MM.1S (cell line): ENCODE results near the gene MICU1.

Experiments
- DNase-seq: peaks from one replicate; pipeline ENCODE4 v3.0.0-alpha.2; 2015
- H2AFZ ChIP-seq: fragments of 300-600 bp; sonication (generic); 2 replicates; pipeline ENCODE4 v1.6.0; 2016; ENCODE audit warnings: antibody characterized with exemption, low read length
- H3F3A ChIP-seq: fragments of 300-600 bp; sonication (generic); 2 replicates; pipeline ENCODE4 v1.6.1; 2016; ENCODE audit warnings: mild to moderate bottlenecking, antibody characterized with exemption, low read length, moderate library complexity, mixed read lengths; ENCODE audit not compliant: insufficient read depth
- H3K27ac ChIP-seq: fragments of 300-600 bp; sonication (generic); 2 replicates; pipeline ENCODE4 v1.5.1; 2016; ENCODE audit warnings: mild to moderate bottlenecking, low read length
- H3K27me3 ChIP-seq: fragments of 300-600 bp; sonication (generic); replicated peaks from 2 replicates; pipeline ENCODE4 v1.6.0; 2016; ENCODE audit warnings: low read length; ENCODE audit not compliant: insufficient read depth
- H3K36me3 ChIP-seq: fragments of 300-600 bp; sonication (generic); replicated peaks from 2 replicates; pipeline ENCODE4 v1.6.1; 2016; ENCODE audit warnings: mild to moderate bottlenecking, low read length, mixed read lengths; ENCODE audit not compliant: insufficient read depth
- H3K4me1 ChIP-seq: fragments of 300-600 bp; sonication (generic); 2 replicates; pipeline ENCODE4 v1.6.1; 2016; ENCODE audit warnings: low read length, mixed read lengths
- H3K4me2 ChIP-seq: fragments of 300-600 bp; sonication (generic); 2 replicates; pipeline ENCODE4 v1.6.0; 2016; ENCODE audit warnings: low read depth, low read length
- H3K4me3 ChIP-seq: fragments of 300-600 bp; sonication (generic); 2 replicates; pipeline ENCODE4 v1.5.1; 2016; ENCODE audit warnings: low read length, mixed read lengths
- H3K79me2 ChIP-seq: fragments of 300-600 bp; sonication (generic); 2 replicates; pipeline ENCODE4 v1.6.1; 2016; ENCODE audit warnings: mixed run types, low read length, mixed read lengths
- H3K9ac ChIP-seq: fragments of 300-600 bp; sonication (generic); 2 replicates; pipeline ENCODE4 v1.6.1; 2016; ENCODE audit warnings: low read length, mixed read lengths
- H3K9me2 ChIP-seq: fragments of 300-600 bp; sonication (generic); replicated peaks from 2 replicates; pipeline ENCODE4 v1.6.1; 2016; ENCODE audit warnings: mild to moderate bottlenecking, low read length, mixed read lengths; ENCODE audit not compliant: insufficient read depth
- H3K9me3 ChIP-seq: fragments of 300-600 bp; sonication (generic); replicated peaks from 2 replicates; pipeline ENCODE4 v1.6.1; 2016; ENCODE audit warnings: mild to moderate bottlenecking, low read length, mixed read lengths; ENCODE audit not compliant: insufficient read depth
- H4K20me1 ChIP-seq: fragments of 300-600 bp; sonication (generic); 2 replicates; pipeline ENCODE4 v1.6.1; 2016; ENCODE audit warnings: mild to moderate bottlenecking, low read length, moderate library complexity, mixed read lengths; ENCODE audit not compliant: insufficient read depth
- EZH2 ChIP-seq: fragments of 300-600 bp; sonication (generic); optimal IDR thresholded peaks from 2 replicates; pipeline ENCODE3; 2017; ENCODE audit warnings: low read depth, mild to moderate bottlenecking, antibody characterized with exemption, low read length, mixed read lengths
- EZH2phosphoT487 ChIP-seq: fragments of 300-600 bp; sonication (generic); IDR thresholded peaks from 2 replicates; pipeline ENCODE4 v1.6.1; 2018; ENCODE audit warnings: antibody characterized with exemption, low read length
- TF ChIP-seq, protein P1 (sequence below): fragments of 300-600 bp; sonication (generic); IDR thresholded peaks from 2 replicates; pipeline ENCODE4 v1.5.1; 2016; ENCODE audit warnings: antibody characterized with exemption, low read length, mixed read lengths

The MICU1 gene

GRCh38 chr10:72615970-72616369, 9.9 kb downstream of the MICU1 start:
- Histone ChIP-seq H3F3A (no peaks in the 10 kb centered on the region), H2AFZ (no peak overlapping the region), H3K27ac (no peak overlapping the region), H3K9ac (no peak overlapping the region), H3K9me2 (no peaks in the 10 kb centered on the region), H3K79me2 (peaks cover 47% of the 10 kb centered on the region), H3K36me3 (no peaks in the 10 kb centered on the region), H4K20me1 (peaks cover 3% of the 10 kb centered on the region; the same call in 1 of the 2 replicates), H3K4me1 (no peaks in the 10 kb centered on the region), H3K4me3 (no peak overlapping the region), H3K4me2 (no peak overlapping the region), H3K9me3 (no peaks in the 10 kb centered on the region), H3K27me3 (no peaks in the 10 kb centered on the region)
- no peak for DNase-seq
- TF ChIP-seq, protein P1, sequence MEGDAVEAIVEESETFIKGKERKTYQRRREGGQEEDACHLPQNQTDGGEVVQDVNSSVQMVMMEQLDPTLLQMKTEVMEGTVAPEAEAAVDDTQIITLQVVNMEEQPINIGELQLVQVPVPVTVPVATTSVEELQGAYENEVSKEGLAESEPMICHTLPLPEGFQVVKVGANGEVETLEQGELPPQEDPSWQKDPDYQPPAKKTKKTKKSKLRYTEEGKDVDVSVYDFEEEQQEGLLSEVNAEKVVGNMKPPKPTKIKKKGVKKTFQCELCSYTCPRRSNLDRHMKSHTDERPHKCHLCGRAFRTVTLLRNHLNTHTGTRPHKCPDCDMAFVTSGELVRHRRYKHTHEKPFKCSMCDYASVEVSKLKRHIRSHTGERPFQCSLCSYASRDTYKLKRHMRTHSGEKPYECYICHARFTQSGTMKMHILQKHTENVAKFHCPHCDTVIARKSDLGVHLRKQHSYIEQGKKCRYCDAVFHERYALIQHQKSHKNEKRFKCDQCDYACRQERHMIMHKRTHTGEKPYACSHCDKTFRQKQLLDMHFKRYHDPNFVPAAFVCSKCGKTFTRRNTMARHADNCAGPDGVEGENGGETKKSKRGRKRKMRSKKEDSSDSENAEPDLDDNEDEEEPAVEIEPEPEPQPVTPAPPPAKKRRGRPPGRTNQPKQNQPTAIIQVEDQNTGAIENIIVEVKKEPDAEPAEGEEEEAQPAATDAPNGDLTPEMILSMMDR = no peak
- no peak for TF ChIP-seq EZH2phosphoT487

DNA sequence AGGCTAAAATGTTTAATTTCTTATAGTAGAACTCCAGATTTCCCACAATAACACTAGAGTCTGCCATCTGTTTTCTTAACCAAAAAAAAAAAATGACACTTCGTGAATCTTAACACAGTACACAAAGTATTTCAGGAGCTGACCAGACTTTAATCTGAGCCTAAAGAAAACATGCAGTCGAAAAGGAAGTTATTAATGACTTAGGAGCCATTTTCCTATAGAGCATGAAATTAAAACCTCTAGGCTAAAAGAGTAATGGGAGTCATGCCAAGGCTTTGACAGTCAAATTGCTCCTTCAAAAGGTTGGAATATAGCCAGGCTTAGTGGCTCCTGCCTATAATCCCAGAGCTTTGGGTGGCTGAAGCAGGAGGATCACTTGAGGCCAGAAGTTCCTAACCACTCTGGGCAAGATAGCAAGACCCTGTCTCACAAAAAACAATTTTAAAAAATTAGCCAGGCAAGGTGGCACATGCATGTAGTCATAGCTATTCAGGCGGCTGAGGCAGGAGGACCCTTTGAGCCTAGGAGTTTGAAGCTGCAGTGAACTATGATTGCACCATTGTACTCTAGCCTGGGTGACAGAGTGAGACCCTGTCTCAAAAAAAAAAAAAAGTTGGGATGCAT, 13.6 kb downstream of the MICU1 start:
- H3K9me3 ChIP-seq = no peaks in the 10 kb centered on the region
- H2AFZ ChIP-seq = no peak overlapping the region
- no peaks in the 10 kb centered on the region for H3K36me3 ChIP-seq
- no peaks in the 10 kb centered on the region for H3K27me3 ChIP-seq
- peaks cover 42% of the 10 kb centered on the region for H3K79me2 ChIP-seq
- H3K27ac ChIP-seq = no peak overlapping the region
- TF ChIP-seq EZH2phosphoT487 = no peak
- TF ChIP-seq, protein P1 = no peak
- no peak for TF ChIP-seq EZH2
- no peak overlapping the region for H3K4me2 ChIP-seq
- no peak overlapping the region for H3K9ac ChIP-seq
- H3K4me1 ChIP-seq = no peaks in the 10 kb centered on the region
- no peaks in the 10 kb centered on the region for H3K9me2 ChIP-seq
- H4K20me1 ChIP-seq = no peaks in the 10 kb centered on the region
- no peaks in the 10 kb centered on the region for H3F3A ChIP-seq
- no peak overlapping the region for H3K4me3 ChIP-seq
- no peak for DNase-seq

- TF ChIP-seq EZH2 (no peak), EZH2phosphoT487 (no peak)
- TF ChIP-seq, protein P1 = no peak
- H3K4me1 ChIP-seq = no peaks in the 10 kb centered on the region
- H3K9me2 ChIP-seq = no peaks in the 10 kb centered on the region
- no peak overlapping the region for H3K4me3 ChIP-seq
- DNase-seq = peak; percentile 10
- H3K27me3 ChIP-seq = no peaks in the 10 kb centered on the region
- H3K36me3 ChIP-seq = no peaks in the 10 kb centered on the region
- no peak overlapping the region for H3K9ac ChIP-seq
- H3K9me3 ChIP-seq = no peaks in the 10 kb centered on the region
- H3F3A ChIP-seq = no peaks in the 10 kb centered on the region
- H3K4me2 ChIP-seq = no peak overlapping the region
- no peak overlapping the region for H3K27ac ChIP-seq
- H2AFZ ChIP-seq = no peak overlapping the region
- no peaks in the 10 kb centered on the region for H4K20me1 ChIP-seq
- peaks cover 39% of the 10 kb centered on the region for H3K79me2 ChIP-seq
These were observed 14.1 kb downstream of the MICU1 start for GRCh38 chr10:72611783-72612182.
